Activated T-helper 17 cell treated with anti-CD3 and anti-CD28 coated beads, Interleukin-2, amount 50 U/mL, for 72 hours (primary cell): Measurements from ENCODE around the gene SLC22A7. TPM values are rescaled to one million over a fixed set of nuclear protein-coding genes. Genes with fewer than 3 reads are reported as not detected.
"Not testable (repeated sequence)": the region's sequence is repeated elsewhere in the genome, so short reads cannot be mapped to it uniquely, and the experiment has no call there.

ENCODE experiments used
- ATAC-seq: fragments of 150-1000 bp; cut with Tn5 transposase; replicated peaks from 2 replicates; pipeline ENCODE4 v1.10.0; 2021; ENCODE audit warnings: mild to moderate bottlenecking, moderate library complexity
- H3K27ac Mint-ChIP-seq: one replicate; pipeline ENCODE4 v1.8.0; 2022; ENCODE audit warnings: mixed read lengths
- H3K27me3 Mint-ChIP-seq: one replicate; pipeline ENCODE4 v1.8.0; 2022; ENCODE audit warnings: mixed read lengths
- H3K36me3 Mint-ChIP-seq: one replicate; pipeline ENCODE4 v1.8.0; 2022; ENCODE audit warnings: low read depth, mild to moderate bottlenecking, mixed read lengths
- H3K4me1 Mint-ChIP-seq: one replicate; pipeline ENCODE4 v1.8.0; 2022; ENCODE audit warnings: mixed read lengths
- H3K4me3 Mint-ChIP-seq: one replicate; pipeline ENCODE4 v1.8.0; 2022; ENCODE audit warnings: mild to moderate bottlenecking, mixed read lengths
- H3K9me3 Mint-ChIP-seq: one replicate; pipeline ENCODE4 v1.8.0; 2022; ENCODE audit warnings: mixed read lengths
- total RNA-seq, 2 donors: library from RNA; stranded (reverse); gene quantifications; one replicate each; pipeline ENCODE4 v1.2.3, GENCODE V29; 2022

The SLC22A7 gene
- total RNA-seq, 2 donors from 2014 or later, result not detected

- no peaks in the 10 kb centered on the region for H3K27me3 Mint-ChIP-seq
- no peaks in the 10 kb centered on the region for H3K9me3 Mint-ChIP-seq
- peak overlapping the region; percentile 82 for H3K4me3 Mint-ChIP-seq
- peak overlapping the region; percentile 33 for H3K27ac Mint-ChIP-seq
- H3K4me1 Mint-ChIP-seq, result no peaks in the 10 kb centered on the region
- ATAC-seq, result no peak
- no peaks in the 10 kb centered on the region for H3K36me3 Mint-ChIP-seq
These were observed 11.0 kb downstream of the SLC22A7 start for GRCh38 chr6:43308990-43309477.

DNA sequence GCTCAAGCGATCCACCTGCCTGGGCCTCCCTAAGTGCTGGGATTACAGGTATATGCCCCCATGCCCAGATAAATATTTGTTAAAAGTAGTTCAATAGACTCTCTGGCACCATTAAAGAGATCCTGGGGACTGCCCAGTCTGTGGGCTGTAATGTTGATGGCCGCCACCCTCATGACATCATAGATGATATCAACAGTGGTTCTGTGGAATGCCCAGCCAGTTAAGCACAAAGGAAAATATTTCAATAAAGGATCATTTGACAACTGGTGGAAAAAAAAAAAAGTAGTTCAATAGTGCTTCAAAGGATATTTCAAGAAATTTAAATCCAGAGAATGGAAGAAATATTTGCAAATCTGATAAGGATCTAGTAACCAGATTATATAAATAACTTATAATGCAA is 12.1 kb downstream of the SLC22A7 start:
- no peak for ATAC-seq

DNA sequence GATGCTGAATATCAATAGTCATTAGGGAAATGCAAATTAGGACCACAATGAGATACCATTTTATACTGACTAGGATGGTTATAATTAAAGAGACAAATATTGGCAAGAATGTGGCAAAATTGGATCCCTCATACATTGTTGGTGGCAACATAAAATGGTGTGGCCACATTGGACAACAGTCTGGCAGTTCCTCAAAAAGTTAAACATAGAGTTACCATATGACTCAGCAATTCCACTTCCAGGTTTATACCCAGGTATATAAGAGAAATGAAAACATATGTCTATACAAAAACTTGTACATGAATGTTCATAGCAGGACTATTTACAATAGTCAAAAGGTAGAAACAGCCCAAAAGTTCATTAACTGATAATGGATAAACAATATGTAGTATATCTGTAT is 12.6 kb downstream of the SLC22A7 start:
- H3K4me1 Mint-ChIP-seq, result no peaks in the 10 kb centered on the region
- H3K27me3 Mint-ChIP-seq, result no peaks in the 10 kb centered on the region
- no peak overlapping the region for H3K4me3 Mint-ChIP-seq
- no peaks in the 10 kb centered on the region for H3K36me3 Mint-ChIP-seq
- H3K27ac Mint-ChIP-seq, result no peak overlapping the region
- no peak for ATAC-seq
- no peaks in the 10 kb centered on the region for H3K9me3 Mint-ChIP-seq

More for the DNA sequence above, 12.1 kb downstream of the SLC22A7 start:
- H3K9me3 Mint-ChIP-seq, result no peaks in the 10 kb centered on the region
- no peak overlapping the region for H3K27ac Mint-ChIP-seq
- H3K4me1 Mint-ChIP-seq, result no peaks in the 10 kb centered on the region
- no peaks in the 10 kb centered on the region for H3K27me3 Mint-ChIP-seq
- H3K4me3 Mint-ChIP-seq, result no peak overlapping the region
- H3K36me3 Mint-ChIP-seq, result no peaks in the 10 kb centered on the region

GRCh38 chr6:43311666-43312065 is 13.6 kb downstream of the SLC22A7 start:
- no peaks in the 10 kb centered on the region for H3K9me3 Mint-ChIP-seq
- H3K4me1 Mint-ChIP-seq, result no peaks in the 10 kb centered on the region
- H3K27ac Mint-ChIP-seq, result no peak overlapping the region
- no peak overlapping the region for H3K4me3 Mint-ChIP-seq
- no peak for ATAC-seq
- H3K27me3 Mint-ChIP-seq, result no peaks in the 10 kb centered on the region
- no peaks in the 10 kb centered on the region for H3K36me3 Mint-ChIP-seq

DNA sequence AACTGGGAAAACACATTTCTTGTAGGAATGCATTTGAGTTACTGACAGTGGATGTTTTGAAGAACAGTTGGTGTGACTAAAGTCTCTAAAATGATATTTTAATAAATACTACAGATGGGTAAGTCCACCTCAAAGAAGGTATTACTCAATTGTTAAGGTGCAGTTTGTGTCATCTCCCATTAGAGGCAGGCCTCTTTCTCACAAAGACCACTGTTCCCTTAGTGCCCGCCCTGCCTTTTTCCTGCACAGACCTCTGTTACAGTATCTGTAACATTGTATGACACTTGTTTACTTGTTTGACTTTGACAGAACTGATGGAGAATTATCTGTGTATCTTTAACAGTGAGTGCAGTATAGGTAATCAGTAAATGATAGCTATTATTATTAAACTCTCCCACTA is 15.8 kb downstream of the SLC22A7 start:
- H3K4me1 Mint-ChIP-seq, result no peaks in the 10 kb centered on the region
- no peaks in the 10 kb centered on the region for H3K36me3 Mint-ChIP-seq
- no peak overlapping the region for H3K4me3 Mint-ChIP-seq
- no peak for ATAC-seq
- H3K9me3 Mint-ChIP-seq, result no peaks in the 10 kb centered on the region
- H3K27me3 Mint-ChIP-seq, result no peaks in the 10 kb centered on the region
- H3K27ac Mint-ChIP-seq, result no peak overlapping the region

GRCh38 chr6:43318011-43318410 is 20.0 kb downstream of the SLC22A7 start:
- Mint-ChIP-seq H3K4me3 (no peak overlapping the region), H3K9me3 (no peaks in the 10 kb centered on the region), H3K27me3 (no peaks in the 10 kb centered on the region), H3K27ac (no peak overlapping the region), H3K4me1 (no peaks in the 10 kb centered on the region), H3K36me3 (no peaks in the 10 kb centered on the region)
- no peak for ATAC-seq

DNA sequence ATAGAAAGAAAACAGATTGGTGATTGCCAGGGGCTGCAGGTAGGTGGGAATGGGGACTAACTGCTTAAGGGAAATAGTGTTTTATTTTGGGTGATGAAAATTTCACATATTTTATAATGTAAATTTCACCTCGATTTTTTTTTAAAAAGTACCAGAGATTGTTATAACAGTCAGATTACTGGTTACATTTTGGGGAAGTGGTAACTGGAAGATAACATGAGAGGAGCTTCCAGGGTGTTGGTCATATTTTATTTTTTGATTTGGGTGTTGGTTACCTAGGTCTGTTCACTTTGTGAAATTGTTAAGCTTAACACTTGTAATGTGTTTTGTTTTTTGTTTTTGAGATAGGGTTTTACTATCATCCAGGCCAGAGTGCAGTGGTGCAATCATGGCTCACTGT is 27.8 kb downstream of the SLC22A7 start:
- H3K27me3 Mint-ChIP-seq, result no peaks in the 10 kb centered on the region
- H3K36me3 Mint-ChIP-seq, result no peaks in the 10 kb centered on the region
- no peak overlapping the region for H3K4me3 Mint-ChIP-seq
- H3K4me1 Mint-ChIP-seq, result no peaks in the 10 kb centered on the region
- ATAC-seq, result no peak
- H3K9me3 Mint-ChIP-seq, result no peaks in the 10 kb centered on the region
- no peak overlapping the region for H3K27ac Mint-ChIP-seq

GRCh38 chr6:43328528-43328927 is 30.5 kb downstream of the SLC22A7 start:
- Mint-ChIP-seq H3K4me3 (no peak overlapping the region), H3K4me1 (peaks cover 14% of the 10 kb centered on the region), H3K9me3 (no peaks in the 10 kb centered on the region), H3K27me3 (no peaks in the 10 kb centered on the region), H3K27ac (no peak overlapping the region), H3K36me3 (no peaks in the 10 kb centered on the region)
- peak; percentile 52 for ATAC-seq

DNA sequence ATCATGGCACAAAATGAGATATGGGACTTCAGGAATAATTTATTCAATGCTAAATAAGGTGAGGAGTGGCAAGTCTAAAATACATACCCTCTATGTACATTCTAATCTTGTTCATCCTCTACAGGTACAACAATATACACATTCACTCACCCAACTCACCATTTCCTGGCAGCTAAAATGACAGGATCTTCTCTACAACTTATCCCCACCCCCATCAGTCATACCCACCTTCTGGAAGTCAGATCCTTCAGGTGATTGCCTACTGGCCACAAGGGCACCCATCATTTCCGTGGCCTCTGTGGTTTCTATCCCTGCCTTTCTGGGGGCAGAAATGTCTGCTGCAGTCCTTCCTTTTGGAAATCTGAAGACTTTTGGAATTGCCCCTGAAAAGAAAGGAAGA is 33.4 kb downstream of the SLC22A7 start:
- no peak overlapping the region for H3K4me3 Mint-ChIP-seq
- no peaks in the 10 kb centered on the region for H3K9me3 Mint-ChIP-seq
- H3K4me1 Mint-ChIP-seq, result peaks cover 14% of the 10 kb centered on the region
- H3K27ac Mint-ChIP-seq, result peak overlapping the region; percentile 1
- H3K27me3 Mint-ChIP-seq, result no peaks in the 10 kb centered on the region
- no peaks in the 10 kb centered on the region for H3K36me3 Mint-ChIP-seq
- ATAC-seq, result peak; percentile 71

DNA sequence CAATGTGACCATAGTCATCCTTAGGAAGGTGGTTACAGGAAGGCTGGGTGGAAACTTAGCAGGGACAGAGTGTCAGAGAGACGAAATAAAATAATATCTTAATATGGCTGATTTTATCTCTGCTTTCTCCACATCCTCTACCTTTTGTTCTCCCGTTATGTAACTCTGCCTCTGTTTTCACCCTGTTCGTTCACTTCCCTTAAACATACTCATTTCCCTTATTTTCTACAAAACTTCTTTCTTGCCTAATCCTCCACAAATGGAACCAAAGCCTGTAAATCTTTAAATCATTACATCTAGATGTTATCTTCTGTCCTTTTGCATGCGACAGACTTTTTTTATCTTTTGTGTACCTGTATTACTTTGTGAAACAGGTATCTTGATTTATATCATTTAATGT is 33.8 kb downstream of the SLC22A7 start:
- Mint-ChIP-seq H3K27ac (peak overlapping the region; percentile 1), H3K9me3 (no peaks in the 10 kb centered on the region), H3K4me3 (no peak overlapping the region), H3K4me1 (peaks cover 14% of the 10 kb centered on the region), H3K36me3 (no peaks in the 10 kb centered on the region), H3K27me3 (no peaks in the 10 kb centered on the region)
- ATAC-seq, result no peak

- Mint-ChIP-seq H3K4me3 (no peak overlapping the region), H3K9me3 (no peaks in the 10 kb centered on the region), H3K27ac (peak overlapping the region; percentile 52), H3K4me1 (peaks cover 22% of the 10 kb centered on the region), H3K36me3 (peaks cover 19% of the 10 kb centered on the region), H3K27me3 (no peaks in the 10 kb centered on the region)
- no peak for ATAC-seq
These were observed 36.5 kb downstream of the SLC22A7 start for GRCh38 chr6:43334466-43335095.

- Mint-ChIP-seq H3K9me3 (no peaks in the 10 kb centered on the region), H3K36me3 (peaks cover 28% of the 10 kb centered on the region), H3K27me3 (no peaks in the 10 kb centered on the region), H3K4me3 (no peak overlapping the region), H3K4me1 (peaks cover 22% of the 10 kb centered on the region), H3K27ac (peak overlapping the region; percentile 52)
- ATAC-seq, result no peak
These were observed 37.4 kb downstream of the SLC22A7 start for GRCh38 chr6:43335469-43335868.

DNA sequence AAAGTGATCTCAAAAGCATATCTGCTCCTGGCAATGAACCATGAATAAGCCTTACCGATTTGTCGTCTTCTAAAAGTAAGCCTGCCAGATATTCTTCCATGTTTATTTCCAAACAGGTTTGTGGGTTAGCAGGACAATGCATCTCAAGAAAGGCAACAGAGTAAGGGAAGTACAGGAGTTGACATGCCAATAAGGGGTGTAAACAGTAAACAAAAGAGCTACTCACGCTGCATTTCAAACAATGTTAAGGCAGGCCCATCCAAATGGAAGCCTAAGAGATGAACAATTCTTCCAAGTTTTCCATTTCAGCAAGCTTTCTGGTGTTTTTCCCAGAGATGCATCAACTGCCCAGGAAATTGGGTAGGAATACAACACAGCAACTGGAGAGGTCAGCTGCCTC is 38.3 kb downstream of the SLC22A7 start:
- no peak for ATAC-seq
- Mint-ChIP-seq H3K27ac (no peak overlapping the region), H3K4me1 (peaks cover 18% of the 10 kb centered on the region), H3K9me3 (no peaks in the 10 kb centered on the region), H3K27me3 (no peaks in the 10 kb centered on the region), H3K4me3 (no peak overlapping the region), H3K36me3 (peaks cover 37% of the 10 kb centered on the region)

- peaks cover 55% of the 10 kb centered on the region for H3K36me3 Mint-ChIP-seq
- ATAC-seq, result no peak
- H3K27me3 Mint-ChIP-seq, result no peaks in the 10 kb centered on the region
- H3K4me3 Mint-ChIP-seq, result no peak overlapping the region
- H3K4me1 Mint-ChIP-seq, result peaks cover 8% of the 10 kb centered on the region
- no peaks in the 10 kb centered on the region for H3K9me3 Mint-ChIP-seq
- peak overlapping the region; percentile 29 for H3K27ac Mint-ChIP-seq
These were observed 40.2 kb downstream of the SLC22A7 start for GRCh38 chr6:43338243-43338642.

DNA sequence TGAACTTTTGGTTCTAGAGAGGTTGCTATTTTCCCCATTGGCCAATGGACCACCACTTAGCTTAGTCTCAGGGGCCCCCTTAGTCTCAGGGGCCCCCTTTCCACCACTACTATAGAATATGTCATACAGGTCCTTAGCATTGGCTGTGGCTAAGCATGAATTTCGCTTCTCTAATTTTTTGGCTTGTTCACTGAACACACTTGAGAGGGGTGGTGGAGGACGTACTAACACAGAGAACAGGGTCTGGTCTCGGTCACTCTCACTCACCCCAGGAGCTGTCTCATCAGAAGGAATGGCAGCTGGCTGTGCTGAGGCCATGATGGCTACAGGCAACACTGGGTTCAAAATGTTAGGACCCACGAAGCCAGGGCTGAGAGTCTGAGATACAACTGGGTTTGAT is 41.1 kb downstream of the SLC22A7 start:
- peak overlapping the region; percentile 63 for H3K27ac Mint-ChIP-seq
- no peaks in the 10 kb centered on the region for H3K27me3 Mint-ChIP-seq
- no peak overlapping the region for H3K4me3 Mint-ChIP-seq
- peaks cover 8% of the 10 kb centered on the region for H3K4me1 Mint-ChIP-seq
- ATAC-seq, result no peak
- no peaks in the 10 kb centered on the region for H3K9me3 Mint-ChIP-seq
- peaks cover 63% of the 10 kb centered on the region for H3K36me3 Mint-ChIP-seq

GRCh38 chr6:43346243-43346642 is 48.2 kb downstream of the SLC22A7 start:
- not testable (repeated sequence) for ATAC-seq, H3K4me3 Mint-ChIP-seq, H3K27me3 Mint-ChIP-seq, H3K27ac Mint-ChIP-seq, H3K9me3 Mint-ChIP-seq, H3K4me1 Mint-ChIP-seq
- H3K36me3 Mint-ChIP-seq, result peaks cover 49% of the 10 kb centered on the region
